ENCODE data around the gene SEC14L5.
"Not testable (repeated sequence)": the region's sequence is repeated elsewhere in the genome, so short reads cannot be mapped to it uniquely, and the experiment has no call there.

The SEC14L5 gene

GRCh38 chr16:4968278-4968677 lies 10.1 kb downstream of the SEC14L5 start:
- H3K4me1 ChIP-seq (ENCODE audit: control insufficient read depth, insufficient read depth, low read length); H3K4me3 ChIP-seq (ENCODE audit: low read length); H3K27ac ChIP-seq (ENCODE audit: low read depth, low read length); H3K9ac ChIP-seq (ENCODE audit: low read length); H3K36me3 ChIP-seq (ENCODE audit: control insufficient read depth, insufficient read depth, low read length); H3K27me3 ChIP-seq (ENCODE audit: control insufficient read depth, insufficient read depth, low read length): not testable (repeated sequence)

- no peak overlapping the region for H3K27ac ChIP-seq (ENCODE audit: low read depth, low read length)
Measured at GRCh38 chr16:4968879-4969483, 10.9 kb downstream of the SEC14L5 start.

GRCh38 chr16:4970010-4970409 lies 11.9 kb downstream of the SEC14L5 start:
- Histone ChIP-seq H3K9ac (ENCODE audit: low read length) (no peak overlapping the region), H3K4me3 (ENCODE audit: low read length) (no peak overlapping the region), H3K27ac (ENCODE audit: low read depth, low read length) (no peak overlapping the region)

More at GRCh38 chr16:4968879-4969483, 10.9 kb downstream of the SEC14L5 start:
- no peaks in the 10 kb centered on the region for H3K36me3 ChIP-seq (ENCODE audit: control insufficient read depth, insufficient read depth, low read length)
- no peak overlapping the region for H3K9ac ChIP-seq (ENCODE audit: low read length)
- H3K4me1 ChIP-seq (ENCODE audit: control insufficient read depth, insufficient read depth, low read length) = no peaks in the 10 kb centered on the region
- H3K27me3 ChIP-seq (ENCODE audit: control insufficient read depth, insufficient read depth, low read length) = no peaks in the 10 kb centered on the region
- H3K4me3 ChIP-seq (ENCODE audit: low read length) = no peak overlapping the region

GRCh38 chr16:4972938-4973587 lies 14.9 kb downstream of the SEC14L5 start:
- Histone ChIP-seq H3K4me3 (ENCODE audit: low read length) (no peak overlapping the region), H3K27ac (ENCODE audit: low read depth, low read length) (no peak overlapping the region), H3K36me3 (ENCODE audit: control insufficient read depth, insufficient read depth, low read length) (no peaks in the 10 kb centered on the region), H3K9ac (ENCODE audit: low read length) (no peak overlapping the region), H3K4me1 (ENCODE audit: control insufficient read depth, insufficient read depth, low read length) (no peaks in the 10 kb centered on the region), H3K27me3 (ENCODE audit: control insufficient read depth, insufficient read depth, low read length) (no peaks in the 10 kb centered on the region)

More at GRCh38 chr16:4970010-4970409, 11.9 kb downstream of the SEC14L5 start:
- Histone ChIP-seq H3K4me1 (ENCODE audit: control insufficient read depth, insufficient read depth, low read length) (no peaks in the 10 kb centered on the region), H3K36me3 (ENCODE audit: control insufficient read depth, insufficient read depth, low read length) (no peaks in the 10 kb centered on the region), H3K27me3 (ENCODE audit: control insufficient read depth, insufficient read depth, low read length) (no peaks in the 10 kb centered on the region)

GRCh38 chr16:4976079-4976478 lies 17.9 kb downstream of the SEC14L5 start:
- Histone ChIP-seq H3K9ac (ENCODE audit: low read length) (no peak overlapping the region), H3K27ac (ENCODE audit: low read depth, low read length) (no peak overlapping the region), H3K4me1 (ENCODE audit: control insufficient read depth, insufficient read depth, low read length) (no peaks in the 10 kb centered on the region), H3K27me3 (ENCODE audit: control insufficient read depth, insufficient read depth, low read length) (no peaks in the 10 kb centered on the region), H3K36me3 (ENCODE audit: control insufficient read depth, insufficient read depth, low read length) (no peaks in the 10 kb centered on the region), H3K4me3 (ENCODE audit: low read length) (no peak overlapping the region)

GRCh38 chr16:4976611-4977145 lies 18.5 kb downstream of the SEC14L5 start:
- H3K4me3 ChIP-seq (ENCODE audit: low read length) = no peak overlapping the region
- H3K9ac ChIP-seq (ENCODE audit: low read length) = no peak overlapping the region
- H3K27ac ChIP-seq (ENCODE audit: low read depth, low read length) = no peak overlapping the region
- no peaks in the 10 kb centered on the region for H3K4me1 ChIP-seq (ENCODE audit: control insufficient read depth, insufficient read depth, low read length)
- no peaks in the 10 kb centered on the region for H3K27me3 ChIP-seq (ENCODE audit: control insufficient read depth, insufficient read depth, low read length)
- no peaks in the 10 kb centered on the region for H3K36me3 ChIP-seq (ENCODE audit: control insufficient read depth, insufficient read depth, low read length)

- Histone ChIP-seq H3K36me3 (ENCODE audit: control insufficient read depth, insufficient read depth, low read length) (no peaks in the 10 kb centered on the region), H3K9ac (ENCODE audit: low read length) (no peak overlapping the region), H3K27ac (ENCODE audit: low read depth, low read length) (no peak overlapping the region), H3K27me3 (ENCODE audit: control insufficient read depth, insufficient read depth, low read length) (no peaks in the 10 kb centered on the region), H3K4me3 (ENCODE audit: low read length) (no peak overlapping the region), H3K4me1 (ENCODE audit: control insufficient read depth, insufficient read depth, low read length) (no peaks in the 10 kb centered on the region)
Measured at GRCh38 chr16:4979164-4979563, 21.0 kb downstream of the SEC14L5 start.

- Histone ChIP-seq H3K27ac (ENCODE audit: low read depth, low read length) (no peak overlapping the region), H3K27me3 (ENCODE audit: control insufficient read depth, insufficient read depth, low read length) (no peaks in the 10 kb centered on the region), H3K4me3 (ENCODE audit: low read length) (no peak overlapping the region), H3K4me1 (ENCODE audit: control insufficient read depth, insufficient read depth, low read length) (no peaks in the 10 kb centered on the region), H3K9ac (ENCODE audit: low read length) (no peak overlapping the region), H3K36me3 (ENCODE audit: control insufficient read depth, insufficient read depth, low read length) (no peaks in the 10 kb centered on the region)
Measured at GRCh38 chr16:4979736-4980660, 21.9 kb downstream of the SEC14L5 start.

GRCh38 chr16:4980691-4981090 lies 22.6 kb downstream of the SEC14L5 start:
- no peaks in the 10 kb centered on the region for H3K36me3 ChIP-seq (ENCODE audit: control insufficient read depth, insufficient read depth, low read length)
- no peak overlapping the region for H3K9ac ChIP-seq (ENCODE audit: low read length)
- H3K27me3 ChIP-seq (ENCODE audit: control insufficient read depth, insufficient read depth, low read length) = no peaks in the 10 kb centered on the region
- no peak overlapping the region for H3K4me3 ChIP-seq (ENCODE audit: low read length)
- no peaks in the 10 kb centered on the region for H3K4me1 ChIP-seq (ENCODE audit: control insufficient read depth, insufficient read depth, low read length)
- no peak overlapping the region for H3K27ac ChIP-seq (ENCODE audit: low read depth, low read length)

GRCh38 chr16:4981473-4981872 lies 23.3 kb downstream of the SEC14L5 start:
- H3K27ac ChIP-seq (ENCODE audit: low read depth, low read length) = no peak overlapping the region
- H3K27me3 ChIP-seq (ENCODE audit: control insufficient read depth, insufficient read depth, low read length) = no peaks in the 10 kb centered on the region
- H3K4me1 ChIP-seq (ENCODE audit: control insufficient read depth, insufficient read depth, low read length) = no peaks in the 10 kb centered on the region
- H3K36me3 ChIP-seq (ENCODE audit: control insufficient read depth, insufficient read depth, low read length) = no peaks in the 10 kb centered on the region
- no peak overlapping the region for H3K9ac ChIP-seq (ENCODE audit: low read length)
- H3K4me3 ChIP-seq (ENCODE audit: low read length) = no peak overlapping the region

- H3K27me3 ChIP-seq (ENCODE audit: control insufficient read depth, insufficient read depth, low read length) = no peaks in the 10 kb centered on the region
- no peak overlapping the region for H3K9ac ChIP-seq (ENCODE audit: low read length)
- H3K4me1 ChIP-seq (ENCODE audit: control insufficient read depth, insufficient read depth, low read length) = no peaks in the 10 kb centered on the region
- H3K27ac ChIP-seq (ENCODE audit: low read depth, low read length) = no peak overlapping the region
- H3K4me3 ChIP-seq (ENCODE audit: low read length) = no peak overlapping the region
- H3K36me3 ChIP-seq (ENCODE audit: control insufficient read depth, insufficient read depth, low read length) = no peaks in the 10 kb centered on the region
Measured at GRCh38 chr16:4982056-4982867, 24.1 kb downstream of the SEC14L5 start.
